H9 (cell line): ENCODE data around the gene B4GALNT1. TPM values are rescaled to one million over a fixed set of nuclear protein-coding genes. Genes with fewer than 3 reads are reported as not detected.

Source experiments
- DNase-seq: peaks from one replicate; pipeline ENCODE4 v3.0.0-alpha.2; 2017
- H2AFZ ChIP-seq: one replicate; pipeline ENCODE4 v1.6.1; 2013; ENCODE audit warnings: mild to moderate bottlenecking, low read length, control low read depth, moderate library complexity
- H2AK5ac ChIP-seq: 2 replicates; pipeline ENCODE4 v1.6.1; 2013; ENCODE audit warnings: low read length, control low read depth, mixed read lengths; ENCODE audit not compliant: insufficient read length
- H2BK120ac ChIP-seq: one replicate; pipeline ENCODE4 v1.6.1; 2013; ENCODE audit warnings: low read depth, mild to moderate bottlenecking, low read length, control low read depth, inconsistent platforms; ENCODE audit not compliant: poor library complexity, severe bottlenecking
- H2BK12ac ChIP-seq: 2 replicates; pipeline ENCODE4 v1.6.1; 2013; ENCODE audit warnings: low read length, control low read depth, mixed read lengths, low read depth; ENCODE audit not compliant: insufficient read length
- H2BK15ac ChIP-seq: 2 replicates; pipeline ENCODE4 v1.6.1; 2013; ENCODE audit warnings: low read depth, low read length, control low read depth
- H2BK20ac ChIP-seq: one replicate; pipeline ENCODE4 v1.6.1; 2013; ENCODE audit warnings: low read depth, mild to moderate bottlenecking, low read length, control low read depth, inconsistent platforms; ENCODE audit not compliant: poor library complexity, severe bottlenecking
- H2BK5ac ChIP-seq: 2 replicates; pipeline ENCODE4 v1.6.1; 2013; ENCODE audit warnings: low read length, control low read depth, mixed read lengths; ENCODE audit not compliant: insufficient read length
- H3K14ac ChIP-seq: 2 replicates; pipeline ENCODE4 v1.6.1; 2013; ENCODE audit warnings: low read length, control low read depth; ENCODE audit not compliant: insufficient read depth
- H3K18ac ChIP-seq: 2 replicates; pipeline ENCODE4 v1.6.1; 2013; ENCODE audit warnings: low read depth, mild to moderate bottlenecking, mixed read lengths, low read length, control low read depth; ENCODE audit not compliant: insufficient read length
- H3K23ac ChIP-seq: 2 replicates; pipeline ENCODE4 v1.6.1; 2013; ENCODE audit warnings: low read length, control low read depth, mixed read lengths, low read depth; ENCODE audit not compliant: insufficient read length
- H3K23me2 ChIP-seq: 2 replicates; pipeline ENCODE4 v1.6.1; 2013; ENCODE audit warnings: low read depth, mild to moderate bottlenecking, mixed read lengths, low read length, control low read depth; ENCODE audit not compliant: insufficient read length, poor library complexity, severe bottlenecking
- H3K27ac ChIP-seq: 2 replicates; pipeline ENCODE4 v1.5.1; 2013; ENCODE audit warnings: low read length, control low read depth, mixed read lengths, low read depth; ENCODE audit not compliant: insufficient read length
- H3K27me3 ChIP-seq: 2 replicates; pipeline ENCODE4 v1.6.1; 2013; ENCODE audit warnings: low read length, control low read depth, inconsistent platforms; ENCODE audit not compliant: insufficient read depth
- H3K4ac ChIP-seq: 2 replicates; pipeline ENCODE4 v1.6.1; 2013; ENCODE audit warnings: low read depth, mild to moderate bottlenecking, control low read depth, inconsistent platforms, low read length, moderate library complexity
- H3K4me1 ChIP-seq: 2 replicates; pipeline ENCODE4 v1.6.1; 2013; ENCODE audit warnings: low read length, control low read depth, inconsistent platforms; ENCODE audit not compliant: insufficient read depth
- H3K4me2 ChIP-seq: 2 replicates; pipeline ENCODE4 v1.6.1; 2013; ENCODE audit warnings: low read length, control low read depth, mixed read lengths; ENCODE audit not compliant: insufficient read length, insufficient read depth
- H3K56ac ChIP-seq: 2 replicates; pipeline ENCODE4 v1.6.1; 2013; ENCODE audit warnings: low read depth, mild to moderate bottlenecking, mixed read lengths, low read length, control low read depth; ENCODE audit not compliant: insufficient read length
- H3K79me1 ChIP-seq: 2 replicates; pipeline ENCODE4 v1.6.1; 2013; ENCODE audit warnings: low read depth, mild to moderate bottlenecking, moderate library complexity, low read length, control low read depth, inconsistent platforms; ENCODE audit not compliant: insufficient read depth, poor library complexity, severe bottlenecking
- H3K79me2 ChIP-seq: 2 replicates; pipeline ENCODE4 v1.6.1; 2013; ENCODE audit warnings: low read length, control low read depth, inconsistent platforms; ENCODE audit not compliant: insufficient read depth
- H3K9ac ChIP-seq: 2 replicates; pipeline ENCODE4 v1.6.1; 2013; ENCODE audit warnings: low read length, control low read depth, mixed read lengths; ENCODE audit not compliant: insufficient read length; ENCODE audit errors: extremely low read depth
- H3K9me3 ChIP-seq: one replicate; pipeline ENCODE4 v1.6.1; 2013; ENCODE audit warnings: low read depth, low read length, inconsistent platforms; ENCODE audit not compliant: control insufficient read depth
- H3T11ph ChIP-seq: one replicate; pipeline ENCODE4 v1.6.1; 2013; ENCODE audit warnings: mild to moderate bottlenecking, low read length, control low read depth, inconsistent platforms
- H4K20me1 ChIP-seq: one replicate; pipeline ENCODE4 v1.6.1; 2013; ENCODE audit not compliant: control insufficient read depth, insufficient read length, insufficient read depth
- H4K5ac ChIP-seq: 2 replicates; pipeline ENCODE4 v1.6.1; 2013; ENCODE audit warnings: low read depth, mild to moderate bottlenecking, mixed read lengths, low read length, control low read depth; ENCODE audit not compliant: insufficient read length
- H4K8ac ChIP-seq: replicated peaks from 2 replicates; pipeline ENCODE4 v1.6.1; 2013; ENCODE audit warnings: low read length, control low read depth, mixed read lengths, low read depth; ENCODE audit not compliant: insufficient read length
- H4K91ac ChIP-seq: 2 replicates; pipeline ENCODE4 v1.6.1; 2013; ENCODE audit warnings: low read depth, mild to moderate bottlenecking, moderate library complexity, mixed read lengths, low read length, control low read depth; ENCODE audit not compliant: insufficient read length
- H3K27ac Mint-ChIP-seq, 3 experiments: 2 replicates in 2 of 3; 3 replicates in 1 of 3; pipeline ENCODE4 v1.8.0; 2020 to 2021; ENCODE audit warnings: mixed read lengths in 3 of 3, mild to moderate bottlenecking in 1 of 3, moderate library complexity in 1 of 3
- H3K27me3 Mint-ChIP-seq: 2 replicates; pipeline ENCODE4 v1.8.0; 2021; ENCODE audit warnings: low read depth, mild to moderate bottlenecking, moderate library complexity, mixed read lengths
- H3K36me3 Mint-ChIP-seq, 3 experiments: 2 replicates in 2 of 3; 3 replicates in 1 of 3; pipeline ENCODE4 v1.8.0; 2020 to 2021; ENCODE audit warnings: low read depth in 3 of 3, mixed read lengths in 3 of 3; ENCODE audit not compliant: insufficient read depth in 1 of 3
- H3K4me1 Mint-ChIP-seq, 2 experiments: 2 replicates each; pipeline ENCODE4 v1.8.0; 2020; ENCODE audit warnings: mixed read lengths in 2 of 2
- H3K4me3 Mint-ChIP-seq, 2 experiments: 2 replicates in 1 of 2; 3 replicates in 1 of 2; pipeline ENCODE4 v1.8.0; 2020 to 2021; ENCODE audit warnings: mild to moderate bottlenecking in 2 of 2, mixed read lengths in 2 of 2, moderate library complexity in 1 of 2
- H3K9me3 Mint-ChIP-seq, 2 experiments: 2 replicates in 1 of 2; 3 replicates in 1 of 2; pipeline ENCODE4 v1.8.0; 2020; ENCODE audit warnings: mild to moderate bottlenecking in 2 of 2, mixed read lengths in 2 of 2, moderate library complexity in 1 of 2
- CTCF ChIP-seq: fragments of 200-600 bp; sonication (generic); conservative IDR thresholded peaks from 3 replicates; pipeline ENCODE4 v1.8.0; 2021; ENCODE audit warnings: antibody characterized with exemption, mild to moderate bottlenecking
- WGBS: extraction: QIAGEN DNeasy Blood & Tissue Kit; methylation state at CpG from one replicate; pipeline ENCODE4 v1.1.7; 2013; ENCODE audit warnings: missing lambda C conversion rate, low lambda C conversion rate, mixed read lengths; ENCODE audit not compliant: insufficient read length; ENCODE audit errors: extremely low coverage; 5-methylcytosine and 5-hydroxymethylcytosine counted together
- total RNA-seq: library from RNA; stranded (reverse); gene quantifications from 2 replicates; pipeline ENCODE4 v1.2.1, GENCODE V29; 2021

Gene B4GALNT1
- total RNA-seq, 1 experiment from 2014 or later = 2.3 TPM

DNA sequence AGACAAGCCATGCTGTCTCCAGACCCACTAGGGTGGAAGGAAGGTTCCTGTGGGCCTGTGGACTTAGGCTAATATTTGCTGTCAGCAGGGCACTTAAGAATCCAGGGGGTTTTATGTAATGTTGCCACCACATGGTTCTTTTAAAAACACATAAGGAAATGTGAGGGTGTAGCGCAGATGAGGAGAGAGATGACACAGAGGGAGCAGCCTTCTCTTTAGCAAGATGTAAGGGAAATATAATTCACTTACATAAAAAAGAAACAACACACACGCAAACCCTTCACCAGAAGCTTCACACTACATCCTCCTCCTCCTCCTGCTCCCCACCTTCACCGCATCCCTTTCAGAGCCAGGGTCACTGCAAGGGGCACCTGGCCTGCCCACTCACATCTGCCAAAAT lies 46.9 kb downstream of the B4GALNT1 start:
- peaks cover 5% of the 10 kb centered on the region for H3K23me2 ChIP-seq
- WGBS = no CpG with 5 or more reads among the region's 3 CpGs
- H3K4ac ChIP-seq = no peak overlapping the region
- no peak overlapping the region for H2BK12ac ChIP-seq
- H2AFZ ChIP-seq = no peak overlapping the region
- no peak overlapping the region for H2AK5ac ChIP-seq
- H3K14ac ChIP-seq = no peak overlapping the region
- no peak for TF ChIP-seq CTCF
- H3K9me3 ChIP-seq = no peaks in the 10 kb centered on the region
- no peak overlapping the region for H3K9ac ChIP-seq
- no peak overlapping the region for H2BK120ac ChIP-seq
- no peaks in the 10 kb centered on the region for H4K20me1 ChIP-seq
- no peak overlapping the region for H2BK20ac ChIP-seq
- no peaks in the 10 kb centered on the region for H3K27me3 ChIP-seq
- H4K5ac ChIP-seq = no peak overlapping the region
- H2BK5ac ChIP-seq = no peak overlapping the region
- no peak overlapping the region for H4K91ac ChIP-seq
- no peaks in the 10 kb centered on the region for H3K4me1 ChIP-seq
- no peak overlapping the region for H3K23ac ChIP-seq
- H3K56ac ChIP-seq = no peak overlapping the region
- Mint-ChIP-seq H3K4me3 (no peak overlapping the region), H3K9me3 (no peaks in the 10 kb centered on the region), H3K36me3 (peaks cover 10 to 26% (median 21%) of the 10 kb centered on the region in 3 experiments), H3K27me3 (no peaks in the 10 kb centered on the region), H3K4me1 (peaks cover 6 to 9% of the 10 kb centered on the region in 2 experiments), H3K27ac (no peak overlapping the region)
- H3K18ac ChIP-seq = no peak overlapping the region
- no peak overlapping the region for H3K4me2 ChIP-seq
- no peak overlapping the region for H2BK15ac ChIP-seq
- no peaks in the 10 kb centered on the region for H3K79me1 ChIP-seq
- H3T11ph ChIP-seq = no peak overlapping the region
- H3K79me2 ChIP-seq = no peaks in the 10 kb centered on the region
- DNase-seq = no peak
- no peak overlapping the region for H4K8ac ChIP-seq
- no peak overlapping the region for H3K27ac ChIP-seq
